Inflammatory macrophage treated with lipopolysaccharide for 4 hours (primary cell): Measurements from ENCODE around the gene CHST13.

Experiments used
- DNase-seq: peaks from one replicate; pipeline ENCODE4 v3.0.0-alpha.2; 2020

CHST13 gene

GRCh38 chr3:126511291-126511690 is 12.7 kb upstream of the CHST13 start:
- no peak for DNase-seq

- no peak for DNase-seq
These were observed 11.9 kb upstream of the CHST13 start for GRCh38 chr3:126512026-126512425.

DNA sequence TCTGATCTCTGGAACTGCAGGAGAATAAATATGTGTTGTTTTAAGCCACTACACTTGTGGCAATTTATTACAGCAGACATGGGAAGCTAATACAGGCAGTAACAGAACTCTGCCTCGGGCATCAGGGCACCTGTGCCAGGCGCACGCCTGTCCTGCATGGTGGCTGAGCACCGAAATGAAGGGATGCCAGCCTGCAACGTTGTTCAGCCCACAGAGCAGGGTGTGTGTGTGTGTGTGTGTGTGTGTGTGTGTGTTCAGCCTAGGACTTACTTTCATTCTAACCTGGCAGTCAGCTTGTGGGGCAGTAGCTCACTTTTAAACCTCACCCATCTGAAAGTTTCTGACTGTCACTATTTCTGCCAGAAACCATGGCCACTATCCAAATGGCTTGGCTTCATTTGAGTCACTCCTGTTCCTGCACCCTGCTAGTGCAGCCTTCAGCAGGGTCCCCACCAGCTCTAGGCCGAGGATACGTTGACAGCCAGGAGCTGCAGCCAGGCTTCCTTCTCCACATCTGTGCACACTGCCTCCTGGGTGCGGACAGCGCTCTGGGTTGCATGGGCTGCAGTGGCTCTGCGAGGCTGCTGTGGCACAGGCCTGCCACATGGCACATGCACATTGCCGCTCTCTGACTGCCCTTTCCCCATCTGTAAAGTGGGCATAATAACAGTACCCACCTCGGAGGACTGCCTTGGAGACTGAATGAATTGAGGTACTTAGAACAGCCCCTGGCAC is 10.9 kb upstream of the CHST13 start:
- DNase-seq: no peak

- DNase-seq: no peak
These were observed 9.8 kb upstream of the CHST13 start for GRCh38 chr3:126514161-126514560.

GRCh38 chr3:126515066-126515706 is 8.8 kb upstream of the CHST13 start:
- DNase-seq: no peak

DNA sequence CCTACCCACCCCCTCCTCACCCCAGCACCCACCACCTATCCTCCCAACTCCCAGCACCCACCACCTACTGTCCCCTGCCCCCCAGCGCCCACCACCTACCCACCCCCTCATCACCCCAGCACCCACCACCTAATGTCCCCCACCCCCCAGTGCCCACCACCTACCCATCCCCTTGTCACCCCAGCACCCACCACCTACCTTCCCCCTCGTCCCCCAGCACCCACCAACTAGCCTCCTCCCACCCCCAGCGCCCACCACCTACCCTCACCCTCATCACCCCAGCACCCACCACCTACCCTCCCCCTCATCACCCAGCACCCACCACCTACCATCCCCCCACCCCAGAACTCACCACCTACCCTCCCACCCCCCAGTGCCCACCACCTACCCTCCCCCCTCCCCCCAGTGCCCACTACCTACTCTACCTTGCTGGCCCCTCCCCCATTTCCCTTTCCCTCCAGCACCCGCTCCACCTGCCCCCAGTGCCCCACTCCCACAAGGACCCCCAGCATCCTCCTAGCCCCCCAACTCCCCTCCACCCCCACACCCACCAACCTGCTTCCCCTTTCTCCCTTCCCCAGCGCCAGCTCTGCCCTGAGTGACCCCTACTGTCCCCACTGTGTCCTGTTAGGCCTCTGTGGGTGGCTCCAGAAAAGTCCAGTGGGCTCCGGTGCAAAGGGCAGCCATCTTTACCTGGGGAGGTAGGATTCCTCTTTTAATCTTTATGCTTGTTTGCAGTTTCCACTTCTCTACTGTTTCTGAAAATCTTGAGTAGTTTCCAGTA is 7.6 kb upstream of the CHST13 start:
- DNase-seq: no peak

DNA sequence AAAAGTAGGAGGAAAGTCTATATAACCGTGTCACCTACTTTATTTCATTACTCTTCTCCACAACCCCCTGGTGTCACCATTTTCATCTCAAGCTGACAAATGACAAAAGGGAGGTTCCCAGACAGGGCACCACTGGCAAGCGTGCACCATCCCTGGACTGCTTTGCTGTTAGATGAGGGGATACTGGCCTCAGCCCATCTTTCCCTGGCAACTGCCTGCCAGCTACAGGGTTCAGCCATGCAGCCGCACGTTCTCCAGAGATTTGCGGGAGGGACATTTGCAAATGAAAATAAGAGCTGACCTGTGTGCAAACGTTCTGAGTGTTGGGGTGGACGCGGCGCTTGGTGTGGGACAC is 7.0 kb upstream of the CHST13 start:
- DNase-seq: no peak

DNA sequence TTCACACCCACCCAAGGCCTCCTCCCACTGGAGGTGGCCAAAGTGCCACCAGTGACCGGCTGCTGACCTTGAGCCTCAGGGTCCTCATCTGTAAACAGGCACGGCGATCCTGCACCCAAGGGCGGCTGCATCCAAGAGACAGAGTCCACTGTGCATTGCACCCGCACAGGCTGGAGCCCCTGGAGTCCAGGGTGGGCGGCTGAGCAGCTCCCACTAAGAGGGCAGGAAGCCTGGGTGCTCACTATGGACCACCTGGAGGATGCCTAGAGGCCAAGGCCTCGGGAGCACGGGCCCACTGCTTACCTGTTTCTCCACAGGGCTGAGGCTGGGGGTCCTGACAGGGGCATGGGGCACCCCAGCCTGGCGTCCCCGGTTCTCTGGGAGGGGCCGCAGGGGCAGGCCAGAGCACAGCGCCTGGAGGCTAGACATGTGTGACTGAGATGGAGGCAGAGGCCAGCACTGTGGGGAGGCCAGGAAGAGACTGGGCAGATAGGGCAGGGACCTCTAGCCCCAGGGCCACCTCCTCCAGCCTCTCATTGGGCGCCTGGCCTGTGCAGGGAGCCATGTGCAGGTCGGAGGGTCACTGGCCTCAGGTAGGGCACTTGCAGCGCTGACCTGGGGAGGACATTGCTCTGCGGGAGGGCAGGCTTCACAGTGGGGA is 6.5 kb upstream of the CHST13 start, which contains the start of gene UROC1:
Gene UROC1, minus strand, starts transcription at position 483 of the 661 bp plus-strand sequence. Its CDS starts 54 bp downstream, at position 429.
- DNase-seq: no peak

DNA sequence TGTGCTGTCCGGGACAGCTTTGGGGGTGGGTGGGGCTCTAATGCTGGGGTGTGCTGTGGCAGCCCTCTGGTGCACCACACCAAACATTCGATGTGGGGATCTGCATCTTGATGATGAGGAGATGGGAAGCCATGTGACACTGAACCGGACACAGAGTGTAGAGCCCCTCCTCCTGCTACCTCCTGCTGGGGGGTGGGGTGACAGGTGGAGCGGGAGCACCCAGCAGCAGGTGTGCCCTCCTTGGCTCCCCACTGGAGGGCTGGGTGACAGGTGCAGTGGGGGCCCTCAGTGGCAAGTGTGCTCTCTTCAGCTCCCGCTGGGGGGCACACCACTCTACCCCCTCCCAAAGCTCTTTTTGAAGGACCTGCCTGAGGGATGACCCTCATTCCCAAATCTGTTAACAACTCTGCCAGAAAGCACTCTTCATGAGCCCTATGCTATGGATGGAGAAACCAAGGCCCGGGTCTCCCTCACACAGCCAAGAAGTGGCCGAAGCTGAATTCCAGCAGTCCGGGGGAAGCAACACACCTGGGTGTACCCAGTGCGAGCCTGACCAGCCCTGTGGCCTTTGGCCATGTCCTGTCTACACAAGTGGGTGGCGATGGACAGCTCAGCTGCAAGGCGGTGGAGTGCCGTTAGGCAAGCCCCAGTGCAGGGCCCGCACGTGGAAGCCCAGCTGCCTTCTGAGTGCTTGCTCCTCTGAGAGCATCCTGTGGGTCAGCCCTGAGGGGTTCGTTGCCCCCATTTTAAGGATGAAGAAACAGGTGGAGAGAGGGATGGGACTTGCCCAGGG is 5.8 kb upstream of the CHST13 start:
- no peak for DNase-seq

DNA sequence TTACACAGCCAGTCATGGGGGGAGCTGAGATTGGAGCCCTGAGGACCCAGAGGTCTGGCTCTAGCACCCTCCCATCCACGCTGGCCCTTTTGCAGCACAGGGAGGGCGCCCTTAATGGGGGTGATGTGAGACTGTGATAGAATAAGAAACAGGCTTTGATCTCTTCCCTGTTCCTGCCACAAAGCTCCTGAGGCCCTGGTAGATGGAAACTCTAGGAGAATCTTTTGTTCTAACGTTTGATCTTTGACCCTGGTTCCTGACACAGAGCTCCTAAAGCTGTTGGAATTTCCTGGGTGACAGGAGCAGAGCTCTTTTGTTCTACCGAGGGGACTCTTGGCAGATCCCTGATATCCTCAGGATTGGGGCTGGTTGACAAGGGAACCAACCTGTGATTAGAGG is 5.2 kb upstream of the CHST13 start:
- no peak for DNase-seq

DNA sequence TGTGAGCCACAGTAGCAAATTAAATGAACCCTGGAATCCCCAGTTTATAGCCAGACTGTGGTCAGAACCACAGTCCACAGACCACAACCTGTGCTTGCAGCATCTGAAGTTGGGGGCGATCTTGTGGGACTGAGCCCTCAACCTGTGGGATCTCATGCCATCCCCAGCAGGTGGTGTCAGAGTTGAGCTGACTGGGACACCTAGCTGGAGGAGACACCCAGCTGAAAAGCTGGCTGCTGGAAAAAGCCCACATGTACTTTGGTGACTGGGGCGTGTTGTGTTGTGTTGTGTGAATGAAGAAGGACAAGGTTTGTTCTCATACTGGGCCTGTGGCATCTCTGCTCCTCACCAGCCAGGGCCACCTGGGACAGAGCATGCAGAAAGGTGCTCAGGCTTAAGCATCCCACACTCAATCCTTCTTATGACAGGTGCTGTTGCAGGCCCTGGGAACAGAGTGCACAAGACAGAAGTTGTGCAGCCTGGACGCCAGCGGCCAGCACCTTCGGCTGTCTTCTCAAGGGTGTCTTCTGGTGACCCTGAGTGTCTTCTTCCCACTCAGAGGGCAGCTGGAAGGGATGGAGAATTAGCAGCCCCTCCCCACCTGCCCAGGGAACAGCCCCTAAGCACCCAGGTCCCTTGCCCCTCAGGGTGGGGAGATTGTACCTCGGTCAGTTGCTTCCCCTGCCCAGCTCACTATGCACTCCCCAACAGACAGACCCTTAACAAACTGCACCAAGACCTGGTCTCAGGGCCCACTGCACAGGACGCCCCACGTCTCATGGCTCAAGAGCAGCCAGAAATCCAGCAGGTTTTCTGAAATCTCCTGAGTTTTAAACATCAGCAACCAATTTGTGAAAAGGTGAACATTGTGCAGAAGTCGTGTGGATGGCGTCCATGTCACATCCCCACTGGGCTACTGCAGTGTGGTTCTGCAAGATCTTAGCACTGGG is 4.2 kb upstream of the CHST13 start:
- no peak for DNase-seq

- DNase-seq: no peak
These were observed 2.6 kb upstream of the CHST13 start for GRCh38 chr3:126521122-126521891.

- DNase-seq: peak; percentile 43
These were observed 1.6 kb upstream of the CHST13 start for GRCh38 chr3:126522363-126522788.

DNA sequence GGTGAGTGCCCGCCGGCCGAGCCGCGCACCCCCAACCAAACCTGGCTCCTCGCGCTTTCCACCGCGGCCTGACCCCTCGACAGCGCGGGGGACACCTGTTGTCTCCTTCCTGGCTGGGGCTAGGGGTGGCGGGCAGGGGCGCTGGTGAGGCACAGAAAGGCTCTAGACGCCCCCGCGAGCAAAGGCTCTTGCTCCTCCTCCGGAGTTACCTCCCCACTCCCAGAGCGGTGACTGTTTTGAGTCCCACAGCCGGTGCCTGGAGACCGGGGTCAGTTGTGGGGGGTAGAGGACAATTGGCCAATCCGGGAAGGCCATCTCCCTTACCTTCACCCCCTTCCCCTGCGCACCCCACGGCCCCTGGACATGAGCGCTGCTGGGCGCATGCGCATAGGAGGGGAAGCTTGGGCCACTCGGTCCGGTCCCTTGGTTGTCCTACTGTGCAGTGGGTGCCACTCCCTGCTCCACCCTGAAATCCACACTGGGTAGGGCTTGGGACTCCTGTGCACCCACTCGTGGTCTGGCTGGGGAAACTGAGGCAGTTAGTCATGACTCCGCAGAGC is 554 bp downstream of the CHST13 start:
- DNase-seq: no peak

DNA sequence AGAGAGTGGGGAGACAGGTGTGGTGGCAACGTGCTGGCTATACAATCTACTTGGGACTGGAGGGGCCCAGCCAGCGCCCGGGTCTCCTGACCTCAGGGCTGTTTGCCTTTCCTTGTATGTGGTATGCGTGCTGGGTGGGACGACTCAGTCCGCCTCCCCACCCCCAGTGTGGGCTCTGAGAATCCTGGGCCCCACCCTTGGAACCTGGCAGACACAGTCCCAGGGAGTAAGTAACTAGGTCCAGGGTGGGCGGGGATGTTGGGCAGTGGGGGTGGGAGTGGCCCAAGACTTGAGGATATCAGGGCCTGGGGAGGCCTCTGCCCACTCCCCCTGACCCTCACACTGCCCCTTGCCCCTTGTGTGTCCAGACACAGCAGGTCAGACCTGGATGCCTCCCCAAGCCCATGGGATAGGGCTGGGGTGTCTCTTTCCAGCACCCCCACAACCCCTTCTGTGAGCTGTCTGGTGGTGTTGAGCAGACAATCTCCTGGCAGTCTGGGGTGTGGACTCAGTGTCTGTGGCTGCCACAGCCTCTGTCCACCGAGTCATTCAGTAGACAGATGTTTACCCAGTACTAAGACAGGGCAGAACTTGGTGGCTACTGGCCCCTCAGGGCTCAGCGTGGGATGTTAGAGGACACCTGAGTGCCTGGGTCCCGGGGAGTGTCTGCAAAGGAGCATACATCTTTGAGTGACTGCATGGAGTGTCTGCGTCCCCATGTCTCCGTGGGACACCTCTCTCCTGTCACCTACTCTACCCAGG is 1.3 kb downstream of the CHST13 start:
- no peak for DNase-seq

GRCh38 chr3:126525853-126526667 is 2.1 kb downstream of the CHST13 start:
- no peak for DNase-seq

- no peak for DNase-seq
These were observed 2.7 kb downstream of the CHST13 start for GRCh38 chr3:126526668-126527005.

DNA sequence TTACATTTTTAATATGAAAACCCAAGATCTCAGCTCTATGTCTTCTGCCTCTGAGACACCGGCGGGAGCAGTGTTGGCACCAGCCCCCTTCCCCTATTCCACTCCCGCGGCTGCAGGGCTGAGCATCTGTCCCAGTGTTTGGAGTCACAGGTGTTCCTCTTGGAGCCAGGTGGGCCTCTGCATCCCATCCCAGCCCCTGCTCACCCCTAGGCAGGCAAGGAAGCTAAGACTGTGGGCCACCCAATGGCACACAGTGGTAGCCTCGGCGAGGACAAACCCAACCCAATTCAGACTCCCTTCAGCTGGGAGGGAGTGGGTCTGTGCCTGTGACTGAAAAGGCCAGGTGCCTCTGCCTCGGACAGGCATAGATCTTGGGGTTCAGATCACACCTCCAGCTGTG is 3.1 kb downstream of the CHST13 start:
- no peak for DNase-seq
